HFFc6 (cell line): ENCODE measurements around the gene ATF5. TPM values are rescaled to one million over a fixed set of nuclear protein-coding genes. Genes with fewer than 3 reads are reported as not detected.
"Not testable (repeated sequence)": the region's sequence is repeated elsewhere in the genome, so short reads cannot be mapped to it uniquely, and the experiment has no call there.

Source experiments
- DNase-seq: peaks from one replicate; pipeline ENCODE4 v3.0.0-alpha.2; 2018
- H3K27ac Mint-ChIP-seq: 2 replicates; pipeline ENCODE4 v1.8.0; 2020; ENCODE audit warnings: mild to moderate bottlenecking, mixed read lengths
- H3K27me3 Mint-ChIP-seq: 2 replicates; pipeline ENCODE4 v1.8.0; 2021; ENCODE audit warnings: mild to moderate bottlenecking, moderate library complexity, mixed read lengths; ENCODE audit not compliant: insufficient read depth
- H3K36me3 Mint-ChIP-seq: 2 replicates; pipeline ENCODE4 v1.8.0; 2021; ENCODE audit warnings: low read depth, mixed read lengths
- H3K4me1 Mint-ChIP-seq: 2 replicates; pipeline ENCODE4 v1.8.0; 2020; ENCODE audit warnings: low read depth, mixed read lengths
- H3K4me3 Mint-ChIP-seq: 2 replicates; pipeline ENCODE4 v1.8.0; 2020; ENCODE audit warnings: mild to moderate bottlenecking, moderate library complexity, mixed read lengths
- H3K9me3 Mint-ChIP-seq: 2 replicates; pipeline ENCODE4 v1.8.0; 2020; ENCODE audit warnings: mild to moderate bottlenecking, mixed read lengths
- total RNA-seq, 6 experiments: library from RNA; stranded (reverse); fragmentation: NEBNext Ultra II Directional; extraction: Animal tissue kit (Norgen Biotek cat#: 25700); gene quantifications; 2 replicates in 1 of 6; 3 replicates in 5 of 6; pipeline ENCODE4 v1.2.3, GENCODE V29; 2021
- TF ChIP-seq, protein P1 (sequence below): fragments of 200-600 bp; sonication (generic); IDR thresholded peaks from 2 replicates; pipeline ENCODE4 v1.5.0; 2021; ENCODE audit warnings: antibody characterized with exemption, mild to moderate bottlenecking

ATF5 gene
- total RNA-seq, 6 experiments from 2014 or later, result 38.2 to 44.4 (median 41.2) TPM

DNA sequence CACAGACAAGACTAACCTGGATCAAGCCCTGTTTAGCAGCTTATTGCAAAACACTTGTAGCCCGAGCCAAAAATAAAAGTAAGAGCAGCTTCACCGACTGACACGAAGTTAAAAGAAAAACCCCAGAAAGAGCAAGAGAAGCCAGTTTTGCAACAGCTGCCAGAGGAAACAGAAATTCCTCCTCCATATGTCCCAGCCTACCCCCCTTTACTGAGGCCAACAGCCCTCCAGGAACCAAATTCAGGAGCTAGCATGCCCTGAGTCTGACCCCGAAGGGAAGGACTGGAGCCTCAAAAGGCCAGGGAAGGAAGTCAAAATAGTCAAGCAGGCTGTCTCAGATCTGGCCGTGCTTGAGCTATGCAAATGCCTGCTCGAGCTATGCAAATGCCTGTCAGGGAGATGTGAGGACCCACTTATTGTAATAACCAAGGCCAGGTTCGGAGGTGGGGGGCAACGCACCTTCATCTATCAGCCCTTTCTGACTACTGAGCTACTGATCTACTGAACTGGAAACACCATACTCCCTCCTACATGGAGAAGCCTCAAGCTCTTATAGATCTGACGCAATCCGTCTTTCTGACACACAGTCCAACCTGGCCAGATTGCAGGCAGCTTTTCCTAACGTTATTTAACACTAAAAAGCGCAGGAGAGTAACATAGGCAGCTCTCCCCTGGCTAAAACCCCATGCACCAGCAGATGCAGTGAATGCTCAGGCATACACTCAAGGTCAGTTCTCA, 25.3 kb downstream of the ATF5 start:
- TF ChIP-seq, protein P1, sequence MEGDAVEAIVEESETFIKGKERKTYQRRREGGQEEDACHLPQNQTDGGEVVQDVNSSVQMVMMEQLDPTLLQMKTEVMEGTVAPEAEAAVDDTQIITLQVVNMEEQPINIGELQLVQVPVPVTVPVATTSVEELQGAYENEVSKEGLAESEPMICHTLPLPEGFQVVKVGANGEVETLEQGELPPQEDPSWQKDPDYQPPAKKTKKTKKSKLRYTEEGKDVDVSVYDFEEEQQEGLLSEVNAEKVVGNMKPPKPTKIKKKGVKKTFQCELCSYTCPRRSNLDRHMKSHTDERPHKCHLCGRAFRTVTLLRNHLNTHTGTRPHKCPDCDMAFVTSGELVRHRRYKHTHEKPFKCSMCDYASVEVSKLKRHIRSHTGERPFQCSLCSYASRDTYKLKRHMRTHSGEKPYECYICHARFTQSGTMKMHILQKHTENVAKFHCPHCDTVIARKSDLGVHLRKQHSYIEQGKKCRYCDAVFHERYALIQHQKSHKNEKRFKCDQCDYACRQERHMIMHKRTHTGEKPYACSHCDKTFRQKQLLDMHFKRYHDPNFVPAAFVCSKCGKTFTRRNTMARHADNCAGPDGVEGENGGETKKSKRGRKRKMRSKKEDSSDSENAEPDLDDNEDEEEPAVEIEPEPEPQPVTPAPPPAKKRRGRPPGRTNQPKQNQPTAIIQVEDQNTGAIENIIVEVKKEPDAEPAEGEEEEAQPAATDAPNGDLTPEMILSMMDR, result no peak
- no peak for DNase-seq
- Mint-ChIP-seq H3K36me3 (no peaks in the 10 kb centered on the region), H3K9me3 (no peaks in the 10 kb centered on the region), H3K27me3 (peaks cover 42% of the 10 kb centered on the region), H3K27ac (no peak overlapping the region), H3K4me3 (peak overlapping the region; percentile 3; the same call in 1 of the 2 replicates), H3K4me1 (peaks cover 22% of the 10 kb centered on the region; the same call in 1 of the 2 replicates)

DNA sequence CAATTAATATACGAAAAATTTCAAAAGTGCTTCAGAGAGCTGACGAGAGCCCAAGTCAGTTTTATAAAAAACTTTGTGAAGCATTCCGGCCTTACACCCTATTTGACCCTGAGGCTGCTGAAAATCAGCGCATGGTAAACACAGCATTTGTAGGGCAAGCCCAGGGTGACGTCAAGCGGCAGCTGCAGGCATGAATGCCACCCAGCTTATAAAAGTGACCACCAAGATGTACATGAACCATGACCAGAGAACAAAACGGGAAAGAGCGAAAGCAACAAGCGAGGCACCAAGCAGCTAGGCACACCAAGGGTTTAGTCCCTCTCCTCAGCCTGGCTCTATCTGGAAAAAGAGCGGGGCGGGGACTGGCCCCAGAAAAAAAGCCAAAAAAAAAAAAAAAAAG, 25.9 kb downstream of the ATF5 start:
- H3K9me3 Mint-ChIP-seq, result no peaks in the 10 kb centered on the region
- no peak for DNase-seq
- H3K36me3 Mint-ChIP-seq, result no peaks in the 10 kb centered on the region
- no peak overlapping the region for H3K4me3 Mint-ChIP-seq
- peaks cover 42% of the 10 kb centered on the region for H3K27me3 Mint-ChIP-seq
- TF ChIP-seq, protein P1, result no peak
- no peak overlapping the region for H3K27ac Mint-ChIP-seq
- H3K4me1 Mint-ChIP-seq, result peaks cover 22% of the 10 kb centered on the region; the same call in 1 of the 2 replicates

DNA sequence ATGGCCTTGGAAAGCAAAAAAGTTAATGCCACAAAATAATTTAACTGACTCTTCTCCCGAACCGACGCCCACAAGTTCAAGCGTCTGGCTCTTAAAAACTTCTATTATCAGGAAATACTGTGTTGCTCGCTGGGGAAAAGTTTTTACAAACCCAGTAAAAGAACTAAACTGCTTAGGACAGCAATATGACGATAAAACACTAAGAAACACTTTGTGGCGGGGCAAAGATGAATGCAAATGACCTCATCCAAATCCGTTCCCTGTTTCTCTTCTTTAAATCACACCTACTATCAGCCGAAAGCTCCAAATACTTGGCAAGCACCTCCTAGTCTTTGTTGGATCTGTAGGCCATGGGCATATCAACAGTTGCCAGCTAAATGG, 27.1 kb downstream of the ATF5 start:
- no peak overlapping the region for H3K4me3 Mint-ChIP-seq

DNA sequence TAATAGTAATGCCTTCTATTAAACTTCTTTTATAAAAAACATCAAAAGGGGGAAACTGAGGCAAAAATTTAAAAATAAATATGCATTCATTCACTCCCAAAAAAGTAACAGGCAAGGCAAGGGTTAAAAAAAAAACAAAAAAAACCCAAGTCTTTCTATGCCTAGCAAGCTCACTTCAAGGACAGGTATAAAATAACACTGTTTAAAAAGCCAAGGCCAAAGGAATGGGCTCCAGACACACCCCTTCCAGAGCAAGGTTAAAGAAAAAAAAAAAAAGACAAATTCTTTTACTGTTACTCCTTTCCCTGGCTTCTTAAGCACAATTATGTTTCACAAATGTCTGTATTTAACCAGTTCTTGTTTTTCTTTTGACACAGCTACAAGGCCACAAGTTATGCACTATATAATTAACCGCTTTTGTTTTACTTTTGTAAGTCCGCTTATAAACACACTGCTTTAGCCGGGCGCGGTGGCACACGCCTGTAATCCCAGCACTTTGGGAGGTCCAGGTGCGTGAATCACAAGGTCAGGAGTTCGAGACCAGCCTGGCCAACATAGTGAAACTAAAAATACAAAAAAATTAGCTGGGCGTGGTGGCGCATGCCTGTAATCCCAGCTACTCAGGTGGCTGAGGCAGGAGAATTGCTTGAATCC, 28.4 kb downstream of the ATF5 start:
- Mint-ChIP-seq H3K4me1 (peaks cover 19% of the 10 kb centered on the region; the same call in 1 of the 2 replicates), H3K27ac (no peak overlapping the region), H3K36me3 (no peaks in the 10 kb centered on the region), H3K27me3 (peaks cover 28% of the 10 kb centered on the region), H3K9me3 (no peaks in the 10 kb centered on the region), H3K4me3 (no peak overlapping the region)
- no peak for DNase-seq
- TF ChIP-seq, protein P1, result no peak

More for the DNA sequence above, 27.1 kb downstream of the ATF5 start:
- Mint-ChIP-seq H3K36me3 (no peaks in the 10 kb centered on the region), H3K27ac (no peak overlapping the region; the same call in 1 of the 2 replicates), H3K27me3 (peaks cover 36% of the 10 kb centered on the region), H3K9me3 (no peaks in the 10 kb centered on the region), H3K4me1 (peaks cover 22% of the 10 kb centered on the region; the same call in 1 of the 2 replicates)
- no peak for DNase-seq
- TF ChIP-seq, protein P1, result no peak

DNA sequence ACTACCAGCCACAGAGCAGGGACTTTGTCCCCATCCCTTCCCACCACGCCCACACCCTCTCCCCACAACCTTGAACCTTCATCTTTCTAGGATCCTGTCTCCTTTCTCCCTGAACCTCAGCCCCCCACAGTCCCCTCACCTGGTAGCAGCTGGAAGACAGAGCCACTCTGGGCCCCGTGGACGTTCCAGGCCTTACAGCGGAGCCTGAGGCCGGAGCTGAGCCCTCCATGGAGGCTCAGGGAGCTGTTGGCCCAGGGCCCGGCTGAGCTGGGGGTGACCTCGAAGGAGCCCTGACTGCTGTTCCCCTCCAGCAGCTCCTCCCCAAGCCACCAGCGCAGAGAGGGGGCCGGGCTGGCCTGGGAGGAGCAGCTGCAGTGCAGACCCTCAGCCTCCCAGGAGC, 29.1 kb downstream of the ATF5 start:
- not testable (repeated sequence) for H3K36me3 Mint-ChIP-seq, H3K9me3 Mint-ChIP-seq, H3K27ac Mint-ChIP-seq, DNase-seq, H3K4me3 Mint-ChIP-seq
- Mint-ChIP-seq H3K27me3 (peaks cover 30% of the 10 kb centered on the region), H3K4me1 (peaks cover 12% of the 10 kb centered on the region; the same call in 1 of the 2 replicates)

DNA sequence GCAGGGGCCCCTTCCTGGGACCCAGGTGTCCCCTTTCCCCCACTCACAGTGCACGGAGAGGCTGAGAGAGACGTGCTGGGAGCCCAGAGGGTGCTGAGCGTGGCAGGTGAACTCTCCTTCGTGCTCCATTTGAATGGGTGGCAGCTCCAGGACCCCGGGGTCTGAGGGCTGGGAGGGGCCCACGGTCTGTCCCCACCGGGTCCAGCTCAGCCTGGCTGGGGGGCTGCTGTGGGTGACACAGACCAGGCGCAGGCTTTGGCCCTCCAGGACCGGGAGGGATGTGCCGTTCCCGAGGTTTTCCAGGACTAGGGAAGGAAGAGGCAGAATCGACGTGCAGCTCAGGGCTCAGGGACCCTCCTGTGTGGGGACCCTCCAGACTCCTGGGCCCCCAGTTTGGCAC, 29.6 kb downstream of the ATF5 start:
- H3K9me3 Mint-ChIP-seq, H3K4me3 Mint-ChIP-seq, H3K36me3 Mint-ChIP-seq, H3K27ac Mint-ChIP-seq, DNase-seq: not testable (repeated sequence)
- peaks cover 12% of the 10 kb centered on the region; the same call in 1 of the 2 replicates for H3K4me1 Mint-ChIP-seq
- H3K27me3 Mint-ChIP-seq, result peaks cover 29% of the 10 kb centered on the region

DNA sequence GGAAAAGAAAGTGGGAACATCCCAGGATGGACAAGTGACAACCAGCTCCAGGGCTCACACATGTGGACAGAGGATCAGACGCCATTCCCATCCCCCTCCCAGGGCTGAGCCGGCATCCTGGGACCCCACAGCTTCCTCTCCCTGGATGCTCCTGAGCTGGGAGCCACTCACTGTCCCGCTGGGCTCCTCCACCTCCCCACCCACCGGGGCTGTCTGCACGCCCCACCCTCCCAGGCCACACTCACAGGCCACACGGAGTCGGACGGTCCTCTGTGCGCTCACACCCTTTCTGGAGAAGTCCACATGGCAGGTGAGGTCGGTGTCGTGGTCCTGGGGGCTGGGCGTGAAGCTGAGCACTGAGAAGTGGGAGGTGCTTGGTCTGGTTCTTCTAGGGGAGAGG, 30.9 kb downstream of the ATF5 start:
- H3K4me3 Mint-ChIP-seq, H3K9me3 Mint-ChIP-seq, H3K4me1 Mint-ChIP-seq, H3K36me3 Mint-ChIP-seq, H3K27ac Mint-ChIP-seq, DNase-seq: not testable (repeated sequence)
- peaks cover 34% of the 10 kb centered on the region for H3K27me3 Mint-ChIP-seq

DNA sequence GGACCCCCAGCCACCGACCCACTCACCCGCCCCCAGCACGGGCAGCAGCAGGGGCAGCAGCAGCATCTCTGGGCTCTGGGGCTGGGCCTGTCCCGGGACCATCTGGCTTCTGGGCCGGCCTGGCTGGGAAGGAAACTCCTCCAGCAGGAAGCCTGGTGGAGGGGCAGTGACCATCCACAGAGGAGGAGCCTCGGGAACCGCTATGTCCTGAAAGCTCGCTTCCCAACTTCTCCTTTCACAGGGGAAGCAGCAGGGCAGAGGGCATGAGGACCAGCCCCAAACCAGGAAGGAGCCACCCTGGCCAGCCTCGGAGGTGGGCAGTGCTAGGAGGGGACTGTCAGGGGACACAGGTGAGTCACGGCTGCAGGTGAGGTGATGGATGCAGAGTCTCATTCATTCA, 32.0 kb downstream of the ATF5 start, which contains the start of gene SIGLEC11:
Gene SIGLEC11 (minus strand): TSS at position 193 of the 400 bp plus-strand sequence. CDS start 91 bp downstream, at position 102.
- not testable (repeated sequence) for H3K9me3 Mint-ChIP-seq, H3K4me1 Mint-ChIP-seq, H3K4me3 Mint-ChIP-seq, H3K27ac Mint-ChIP-seq, H3K36me3 Mint-ChIP-seq, DNase-seq
- H3K27me3 Mint-ChIP-seq, result peaks cover 24% of the 10 kb centered on the region
